Tibial nerve (tissue), 4 donors: ENCODE data around the gene ROBO1.

ENCODE experiments used
- CTCF ChIP-seq, 5 experiments: fragments of 200-600 bp in 3 of 5; fragments of 450-650 bp in 2 of 5; sonication (generic) in 3 of 5; IDR thresholded peaks; one replicate each; pipeline ENCODE4 v1.5.1; 2016 to 2019; ENCODE audit warnings: antibody characterized with exemption in 5 of 5, mild to moderate bottlenecking in 3 of 5, moderate library complexity in 2 of 5
- EP300 ChIP-seq, 2 donors: sonication (generic); formaldehyde crosslinking; IDR thresholded peaks; one replicate each; pipeline ENCODE4 v1.6.1; 2017; ENCODE audit warnings: antibody characterized with exemption in 2 of 2, mild to moderate bottlenecking in 1 of 2

GRCh38 chr3:78804251-78805037 is 963.4 kb downstream of the ROBO1 start:
- TF ChIP-seq EP300 (IDR thresholded peaks at IDR 0.05), result no peak
- no peak for TF ChIP-seq CTCF (IDR thresholded peaks at IDR 0.05)
